Stomach smooth muscle (tissue), 2 donors: ENCODE data around the gene MCM3.

Experiments used
- H3K27ac ChIP-seq: one replicate; pipeline ENCODE4 v1.7.0; 2013; ENCODE audit warnings: mild to moderate bottlenecking, low read length, inconsistent platforms
- H3K27me3 ChIP-seq, 2 donors: one replicate each; pipeline ENCODE4 v1.7.0; 2013; ENCODE audit warnings: low read length in 2 of 2; ENCODE audit not compliant: insufficient read depth in 2 of 2, control insufficient read depth in 1 of 2
- H3K36me3 ChIP-seq, 2 donors: one replicate each; pipeline ENCODE4 v1.7.0; 2013; ENCODE audit warnings: low read length in 2 of 2; ENCODE audit not compliant: control insufficient read depth in 2 of 2, insufficient read depth in 2 of 2
- H3K4me1 ChIP-seq: one replicate; pipeline ENCODE4 v1.7.0; 2013; ENCODE audit warnings: low read length; ENCODE audit not compliant: control insufficient read depth, insufficient read depth
- H3K4me3 ChIP-seq, 2 donors: one replicate each; pipeline ENCODE4 v1.7.0; 2013; ENCODE audit warnings: low read length in 2 of 2
- H3K9ac ChIP-seq, 2 donors: one replicate each; pipeline ENCODE4 v1.7.0; 2013; ENCODE audit warnings: low read length in 2 of 2, mild to moderate bottlenecking in 1 of 2
- H3K9me3 ChIP-seq, 2 donors: one replicate each; pipeline ENCODE4 v1.7.0; 2013; ENCODE audit warnings: low read length in 2 of 2; ENCODE audit not compliant: control insufficient read depth in 2 of 2
- donor health status: healthy.
- donor health status: Pancreatic carcinoma.

Gene MCM3

GRCh38 chr6:52284460-52285176 is at the start of gene MCM3:
TSS of gene MCM3 (minus strand) at chr6:52284742. CDS start at chr6:52284674, 68 bp downstream.
- H3K27ac ChIP-seq = peak within 1 kb of the TSS; percentile 1

DNA sequence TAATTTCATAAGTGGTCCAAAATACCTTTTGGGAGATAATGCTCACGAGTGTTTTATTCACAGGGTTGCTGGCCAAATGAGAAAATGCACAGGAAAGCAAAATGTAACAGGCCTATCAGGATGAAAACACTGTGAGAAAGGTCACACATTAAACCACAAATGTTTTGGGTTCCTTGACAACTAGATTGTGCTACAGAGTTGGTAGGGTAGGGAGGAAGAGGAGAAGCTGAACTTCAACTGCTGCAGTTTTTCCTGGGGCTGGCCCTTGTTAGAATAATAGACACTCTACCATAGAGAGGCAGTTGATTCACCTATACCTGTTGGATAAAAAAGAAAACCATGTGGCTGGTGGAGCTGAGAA is 49.3 kb upstream of the MCM3 start:
- Histone ChIP-seq H3K36me3 (no peaks in the 10 kb centered on the region), H3K9ac (no peak overlapping the region), H3K9me3 (no peaks in the 10 kb centered on the region), H3K4me3 (no peak overlapping the region), H3K27ac (no peak overlapping the region), H3K27me3 (no peaks in the 10 kb centered on the region), H3K4me1 (no peaks in the 10 kb centered on the region)

More at GRCh38 chr6:52284460-52285176, at the start of gene MCM3:
- Histone ChIP-seq H3K27me3 (no peaks in the 10 kb centered on the region), H3K36me3 (peaks cover 15 to 16% of the 10 kb centered on the region in 2 donors), H3K4me1 (no peaks in the 10 kb centered on the region), H3K9me3 (no peaks in the 10 kb centered on the region), H3K9ac (peak within 1 kb of the TSS; percentile 64 to 70), H3K4me3 (peak within 1 kb of the TSS; percentile 88 to 93)

DNA sequence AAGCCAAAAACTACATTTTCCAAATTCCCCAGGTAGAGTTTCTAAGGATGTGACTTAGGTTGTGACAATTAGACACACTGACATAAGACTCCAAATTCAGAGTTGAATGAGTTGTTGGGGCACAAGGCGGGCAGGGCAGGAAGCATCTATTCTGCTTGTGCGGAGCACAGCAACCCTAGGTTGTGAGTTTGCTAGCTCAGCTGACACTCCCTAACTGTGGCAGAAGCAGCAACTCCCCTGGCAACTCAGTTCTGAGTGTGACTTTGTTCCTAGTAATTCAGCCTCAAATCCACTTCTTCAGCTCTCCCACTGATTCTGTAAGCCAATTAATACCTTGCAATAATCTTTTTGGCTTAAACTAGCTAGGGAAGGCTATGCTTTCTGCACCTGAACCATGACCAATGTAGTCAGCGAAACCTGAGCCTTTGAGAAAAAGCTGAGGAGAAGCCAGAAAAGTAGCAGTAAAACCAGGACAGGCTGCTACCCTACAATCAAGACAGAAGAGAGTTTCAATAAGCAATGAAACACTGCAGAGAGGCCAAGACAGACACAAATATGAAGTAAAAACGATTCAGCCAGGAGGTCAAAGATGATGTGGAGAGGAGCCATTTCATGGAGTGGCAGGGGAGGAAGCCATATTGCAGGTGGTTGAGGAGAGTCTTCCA is 47.4 kb upstream of the MCM3 start:
- Histone ChIP-seq H3K4me3 (no peak overlapping the region), H3K27ac (no peak overlapping the region), H3K9me3 (no peaks in the 10 kb centered on the region), H3K27me3 (no peaks in the 10 kb centered on the region), H3K36me3 (no peaks in the 10 kb centered on the region), H3K4me1 (no peaks in the 10 kb centered on the region), H3K9ac (no peak overlapping the region)

- no peaks in the 10 kb centered on the region for H3K27me3 ChIP-seq
- H3K36me3 ChIP-seq = no peaks in the 10 kb centered on the region
- H3K9me3 ChIP-seq = no peaks in the 10 kb centered on the region
- H3K4me3 ChIP-seq = no peak overlapping the region
- H3K4me1 ChIP-seq = no peaks in the 10 kb centered on the region
- no peak overlapping the region for H3K9ac ChIP-seq
- H3K27ac ChIP-seq = no peak overlapping the region
Observed at GRCh38 chr6:52330470-52330869, 45.9 kb upstream of the MCM3 start.

DNA sequence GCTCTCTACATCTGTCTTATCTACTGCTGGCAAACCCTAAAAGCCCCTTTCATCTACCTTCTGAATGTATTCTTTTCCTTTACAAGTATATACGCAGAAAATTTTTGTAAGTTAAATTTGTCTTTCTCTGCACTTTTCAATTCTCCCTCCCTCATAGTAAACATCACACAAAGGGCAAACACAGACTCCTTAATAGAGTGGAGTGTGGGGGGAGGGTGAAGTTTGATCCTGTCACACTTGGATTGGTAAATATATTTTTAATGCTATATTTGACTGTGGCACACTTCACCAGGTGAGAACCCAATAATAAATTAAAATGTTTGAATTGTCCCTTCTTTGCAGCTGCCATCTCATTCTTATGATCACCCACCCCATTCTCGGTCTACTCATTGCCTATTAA is 44.2 kb upstream of the MCM3 start:
- Histone ChIP-seq H3K9me3 (no peaks in the 10 kb centered on the region), H3K4me1 (no peaks in the 10 kb centered on the region), H3K27ac (no peak overlapping the region), H3K27me3 (no peaks in the 10 kb centered on the region), H3K36me3 (no peaks in the 10 kb centered on the region), H3K9ac (no peak overlapping the region), H3K4me3 (no peak overlapping the region)

DNA sequence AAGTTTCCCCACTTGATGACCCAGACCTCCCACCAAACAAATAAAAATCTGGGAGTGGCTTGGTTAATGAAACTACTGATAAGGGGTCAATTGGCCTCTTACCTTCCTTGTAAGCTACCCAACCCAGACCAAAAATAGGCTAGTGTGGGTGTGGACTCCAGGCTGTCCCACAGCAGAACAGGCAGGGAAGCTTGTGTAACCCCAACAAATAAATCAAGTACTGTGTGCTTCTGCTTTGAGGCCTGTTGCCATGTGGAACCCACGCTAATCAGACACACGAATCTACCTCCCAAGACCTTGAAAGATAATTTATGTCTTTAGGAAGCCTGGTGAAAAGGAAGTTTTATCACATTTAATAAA is 43.7 kb upstream of the MCM3 start:
- Histone ChIP-seq H3K9ac (no peak overlapping the region), H3K27me3 (no peaks in the 10 kb centered on the region), H3K36me3 (no peaks in the 10 kb centered on the region), H3K4me1 (no peaks in the 10 kb centered on the region), H3K9me3 (no peaks in the 10 kb centered on the region), H3K27ac (no peak overlapping the region), H3K4me3 (no peak overlapping the region)

GRCh38 chr6:52326540-52327364 is 42.2 kb upstream of the MCM3 start:
- H3K9me3 ChIP-seq = no peaks in the 10 kb centered on the region
- H3K4me1 ChIP-seq = no peaks in the 10 kb centered on the region
- no peaks in the 10 kb centered on the region for H3K27me3 ChIP-seq
- no peaks in the 10 kb centered on the region for H3K36me3 ChIP-seq
- H3K27ac ChIP-seq = no peak overlapping the region
- H3K4me3 ChIP-seq = no peak overlapping the region
- H3K9ac ChIP-seq = no peak overlapping the region

DNA sequence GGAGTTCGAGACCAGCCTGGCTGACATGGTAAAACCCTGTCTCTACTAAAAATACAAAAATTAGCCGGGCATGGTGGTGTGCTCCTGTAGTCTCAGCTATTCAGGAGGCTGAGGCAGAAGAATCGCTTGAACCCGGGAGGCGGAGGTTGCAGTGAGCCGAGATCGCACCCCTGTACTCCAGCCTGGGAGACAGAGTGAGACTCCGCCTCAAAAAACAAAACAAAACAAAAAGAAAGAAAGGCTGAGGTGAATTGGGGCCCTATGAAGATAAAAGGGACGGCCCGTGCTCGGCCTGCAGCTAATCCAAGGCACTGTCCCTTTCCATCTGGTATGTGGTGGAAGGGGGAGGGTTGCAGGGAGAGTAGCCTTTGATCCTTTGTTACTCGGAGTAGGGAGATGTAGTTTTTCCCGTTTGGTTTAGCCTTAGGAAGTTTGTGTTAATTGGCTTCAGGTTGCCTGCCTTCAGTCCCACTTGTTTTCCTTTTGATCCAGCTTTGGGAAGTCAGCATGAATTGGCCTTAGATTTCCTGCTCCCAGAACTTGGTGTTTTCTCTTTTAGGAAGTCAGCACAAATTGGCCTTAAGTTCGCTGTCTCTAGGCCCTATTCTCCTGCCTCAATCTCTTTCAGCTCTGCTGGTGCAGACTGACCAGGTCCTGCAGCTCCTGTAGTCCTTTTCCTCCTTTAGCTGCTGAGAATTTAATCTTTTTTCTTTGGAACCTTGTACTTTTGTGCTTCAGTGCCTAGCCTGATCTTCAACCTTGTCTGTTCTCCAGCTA is 41.3 kb upstream of the MCM3 start:
- no peak overlapping the region for H3K4me3 ChIP-seq
- H3K9me3 ChIP-seq = no peaks in the 10 kb centered on the region
- H3K9ac ChIP-seq = no peak overlapping the region
- H3K27ac ChIP-seq = no peak overlapping the region
- no peaks in the 10 kb centered on the region for H3K27me3 ChIP-seq
- no peaks in the 10 kb centered on the region for H3K36me3 ChIP-seq
- no peaks in the 10 kb centered on the region for H3K4me1 ChIP-seq

GRCh38 chr6:52324189-52324588 is 39.6 kb upstream of the MCM3 start:
- Histone ChIP-seq H3K36me3 (no peaks in the 10 kb centered on the region), H3K27ac (no peak overlapping the region), H3K9me3 (no peaks in the 10 kb centered on the region), H3K4me3 (no peak overlapping the region), H3K9ac (no peak overlapping the region), H3K4me1 (no peaks in the 10 kb centered on the region), H3K27me3 (no peaks in the 10 kb centered on the region)

DNA sequence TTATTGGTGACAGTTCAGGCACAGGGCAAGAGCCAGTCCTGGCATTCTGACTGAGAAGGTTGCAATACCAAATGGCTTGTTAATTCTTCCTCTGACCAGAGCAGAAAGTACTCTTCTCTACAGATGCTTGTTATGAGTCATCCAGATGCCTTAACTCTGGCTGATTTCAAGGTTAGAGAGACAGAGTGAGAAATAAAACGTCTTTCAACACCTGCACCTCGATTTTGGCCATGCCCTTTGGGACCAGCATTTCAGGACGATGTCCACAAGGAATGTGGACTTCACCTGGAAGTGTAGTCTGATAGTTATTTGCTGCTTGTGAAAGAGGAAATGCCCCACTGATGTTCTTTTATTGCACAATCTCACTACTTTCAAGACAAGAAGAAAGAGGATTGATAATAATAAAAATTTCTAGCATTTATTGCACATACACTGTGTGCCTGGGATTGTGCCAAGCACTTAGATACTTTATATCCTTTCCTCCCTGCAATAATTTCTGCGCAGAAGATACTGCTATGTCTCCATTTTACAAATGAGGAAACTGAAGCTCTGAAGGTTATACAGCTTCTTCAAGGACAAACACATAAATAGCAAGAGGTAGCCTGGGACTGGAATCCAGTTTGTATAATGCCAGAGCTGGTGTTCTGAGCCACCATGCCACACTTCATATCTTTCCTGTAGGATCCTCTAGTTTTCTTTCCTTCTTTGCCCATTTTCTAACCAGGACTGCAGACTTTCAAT is 33.5 kb upstream of the MCM3 start:
- Histone ChIP-seq H3K9me3 (no peaks in the 10 kb centered on the region), H3K36me3 (no peaks in the 10 kb centered on the region), H3K4me3 (no peak overlapping the region), H3K27ac (no peak overlapping the region), H3K27me3 (no peaks in the 10 kb centered on the region), H3K9ac (no peak overlapping the region), H3K4me1 (no peaks in the 10 kb centered on the region)
